Bronchial epithelial cell (primary cell): ENCODE measurements around the gene SRL. TPM values are rescaled to one million over a fixed set of nuclear protein-coding genes. Genes with fewer than 3 reads are reported as not detected.

Experiments
- DNase-seq: peaks from one replicate; pipeline ENCODE4 v3.0.0-alpha.2; 2010; ENCODE audit warnings: low read depth
- FAIRE-seq: peaks from 2 replicates; lab custom pipeline; 2011; peaks lifted over from hg19 to GRCh38; lab: Jason Lieb, UNC
- H3K27me3 ChIP-seq: 2 replicates; pipeline ENCODE4 v1.5.1; 2011; ENCODE audit warnings: low read length; ENCODE audit not compliant: control insufficient read depth, insufficient read depth
- H3K36me3 ChIP-seq: 2 replicates; pipeline ENCODE4 v1.5.1; 2011; ENCODE audit warnings: low read length; ENCODE audit not compliant: control insufficient read depth, insufficient read depth
- H3K4me3 ChIP-seq: 2 replicates; pipeline ENCODE4 v1.5.1; 2011; ENCODE audit warnings: mild to moderate bottlenecking, low read depth, low read length, control low read depth
- CTCF ChIP-seq: IDR thresholded peaks from 2 replicates; pipeline ENCODE4 v1.5.1; 2011; ENCODE audit warnings: mild to moderate bottlenecking, moderate library complexity, low read length, control low read depth, inconsistent platforms; ENCODE audit not compliant: insufficient read depth, severe bottlenecking
- total RNA-seq: library from RNA; depleted of rRNA; stranded (reverse); fragments of >200 nt; gene quantifications from 2 replicates; pipeline ENCODE4 v1.2.1, GENCODE V29; 2014

SRL gene
- total RNA-seq, 1 donor from 2014 or later = not detected

GRCh38 chr16:4265676-4266075 is 23.8 kb upstream of the SRL start:
- Histone ChIP-seq H3K36me3 (peaks cover 9% of the 10 kb centered on the region), H3K27me3 (no peaks in the 10 kb centered on the region), H3K4me3 (no peak overlapping the region)
- FAIRE-seq = no peak
- no peak for DNase-seq
- no peak for TF ChIP-seq CTCF

- DNase-seq = no peak
- Histone ChIP-seq H3K36me3 (peaks cover 12% of the 10 kb centered on the region), H3K4me3 (no peak overlapping the region), H3K27me3 (no peaks in the 10 kb centered on the region)
- no peak for FAIRE-seq
- no peak for TF ChIP-seq CTCF
Measured at GRCh38 chr16:4264546-4264945, 22.7 kb upstream of the SRL start.

- FAIRE-seq (no peak), DNase-seq (no peak)
- Histone ChIP-seq H3K27me3 (no peaks in the 10 kb centered on the region), H3K36me3 (peaks cover 13% of the 10 kb centered on the region), H3K4me3 (no peak overlapping the region)
- no peak for TF ChIP-seq CTCF
Measured at GRCh38 chr16:4263504-4264436, 21.9 kb upstream of the SRL start.

- H3K36me3 ChIP-seq = peaks cover 17% of the 10 kb centered on the region
- TF ChIP-seq CTCF = no peak
- DNase-seq = no peak
- no peak for FAIRE-seq
- H3K27me3 ChIP-seq = no peaks in the 10 kb centered on the region
- no peak overlapping the region for H3K4me3 ChIP-seq
Measured at GRCh38 chr16:4262303-4262835, 20.5 kb upstream of the SRL start.

GRCh38 chr16:4261557-4262172 is 19.8 kb upstream of the SRL start:
- H3K27me3 ChIP-seq = no peaks in the 10 kb centered on the region
- peaks cover 17% of the 10 kb centered on the region for H3K36me3 ChIP-seq
- FAIRE-seq (no peak), DNase-seq (no peak)
- H3K4me3 ChIP-seq = no peak overlapping the region
- peak; percentile 58 for TF ChIP-seq CTCF
